NCI-H1436 (cell line): ENCODE results near the gene KCNH4.
A peak's percentile ranks its signal among the peaks of the same experiment; 100 is the strongest.

Experiments used
- DNase-seq: peaks from one replicate; lab custom pipeline; 2025; lab: John Stamatoyannopoulos, UW

KCNH4 gene

DNA sequence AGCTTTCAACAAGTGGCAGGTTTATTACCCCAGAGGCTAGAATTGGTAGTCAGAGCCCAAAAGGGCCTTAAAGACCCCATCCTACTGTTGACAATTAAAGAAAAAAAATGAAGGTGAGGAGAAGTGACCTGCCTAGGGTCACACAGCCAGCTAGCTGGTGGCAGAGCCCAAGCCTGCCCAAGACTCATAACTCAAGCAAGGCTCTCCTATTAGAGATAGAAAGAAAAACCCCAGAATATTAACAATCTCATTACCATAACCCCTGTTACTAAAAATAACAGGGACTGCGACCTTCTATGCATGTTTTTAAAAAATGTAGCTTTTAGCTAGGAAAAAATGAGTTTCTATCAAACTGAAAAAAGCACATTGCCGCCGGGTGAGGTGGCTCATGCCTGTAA lies 44.3 kb downstream of the KCNH4 start:
- no peak for DNase-seq

DNA sequence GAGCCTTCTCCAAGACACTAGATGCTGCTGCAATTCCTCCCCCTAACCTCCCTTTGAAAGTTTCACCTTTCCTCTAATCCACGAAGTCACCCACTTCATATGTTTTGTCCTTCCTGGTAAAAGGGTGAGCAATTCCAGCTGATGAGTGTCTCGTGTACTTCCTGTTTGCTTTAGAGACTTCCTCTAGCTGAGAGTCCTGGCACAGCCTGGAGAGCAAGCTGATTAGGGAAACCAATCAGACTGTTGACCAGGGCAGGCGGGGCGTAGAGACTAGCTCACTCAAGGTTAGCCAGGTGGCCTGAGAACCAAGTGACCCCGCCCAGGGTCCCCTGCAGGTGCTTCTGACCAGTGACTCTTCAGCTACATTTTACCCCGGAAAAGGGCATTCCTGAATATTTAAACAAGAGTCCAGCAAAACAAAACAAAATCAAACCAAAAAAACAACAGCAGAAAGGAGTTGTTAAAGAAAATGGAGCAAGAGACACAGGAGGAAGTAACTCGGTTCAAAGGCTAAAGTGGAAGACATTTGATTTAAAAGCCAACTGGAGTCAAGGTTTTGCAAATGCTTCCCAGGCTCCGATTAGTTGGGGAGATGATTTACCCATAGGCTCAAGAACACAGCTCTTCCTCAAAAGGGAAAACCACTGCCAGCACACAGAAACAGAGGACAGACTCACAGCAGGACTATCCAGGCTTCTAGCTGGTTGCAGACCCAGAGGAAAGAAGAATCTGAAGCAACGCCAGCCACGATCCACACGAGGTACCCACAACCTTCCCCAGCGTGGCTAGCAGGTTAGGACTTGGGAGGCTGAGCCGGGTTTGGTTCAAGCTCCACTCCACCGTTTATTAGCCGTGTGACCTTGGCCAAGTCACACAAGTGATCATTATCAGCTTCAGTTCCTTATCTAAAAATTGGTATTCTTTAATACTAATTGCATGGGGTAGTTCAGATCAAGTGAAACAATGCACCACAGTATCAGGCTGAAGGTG lies 45.0 kb downstream of the KCNH4 start:
- DNase-seq, result no peak

DNA sequence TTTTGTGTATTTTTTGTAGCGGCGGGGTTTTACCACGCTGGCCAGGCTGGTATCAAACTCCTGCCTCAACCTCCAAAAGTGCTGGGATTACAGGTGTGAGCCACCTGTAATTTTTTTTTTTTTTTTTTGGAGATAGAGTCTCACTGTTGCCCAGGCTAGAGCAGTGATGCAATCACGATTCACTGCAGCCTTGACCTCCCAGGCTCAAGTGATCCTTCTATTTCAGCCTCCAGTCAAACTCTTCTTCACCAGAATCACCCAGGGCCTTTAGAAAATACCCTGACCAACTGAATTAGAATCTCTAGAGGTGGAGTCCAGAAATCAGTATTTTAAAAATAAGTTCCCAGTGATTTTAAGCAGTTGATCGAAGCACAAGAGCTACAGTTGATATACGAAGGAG lies 45.8 kb downstream of the KCNH4 start:
- DNase-seq, result no peak

DNA sequence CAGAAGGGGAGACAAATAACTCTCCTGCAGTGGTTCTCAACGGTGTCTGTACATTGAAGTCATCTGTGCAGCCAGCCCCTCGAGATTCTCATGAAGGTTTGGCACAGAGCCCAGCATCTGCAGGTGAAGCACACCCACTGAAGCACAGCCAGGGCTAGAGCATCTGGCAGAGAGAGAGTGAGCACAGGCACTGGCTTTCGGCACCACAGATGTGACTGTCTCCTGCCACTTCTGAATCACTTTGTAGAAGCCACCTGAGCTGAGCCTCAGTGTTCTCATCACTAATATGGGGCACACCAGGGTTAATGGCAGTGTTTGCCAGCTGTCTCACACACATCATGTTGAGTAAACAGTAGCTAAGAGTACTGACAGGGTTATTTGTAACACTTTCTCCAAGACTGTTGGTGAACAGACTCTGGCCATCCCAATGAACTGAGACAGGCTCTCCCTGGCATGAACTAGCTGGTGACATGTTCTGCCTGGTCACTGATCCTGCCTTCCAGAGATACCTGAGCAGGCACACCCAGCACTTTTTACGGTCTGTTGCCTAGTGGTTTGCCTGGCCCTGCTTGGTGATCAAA lies 47.4 kb downstream of the KCNH4 start:
- peak; percentile 73 for DNase-seq

DNA sequence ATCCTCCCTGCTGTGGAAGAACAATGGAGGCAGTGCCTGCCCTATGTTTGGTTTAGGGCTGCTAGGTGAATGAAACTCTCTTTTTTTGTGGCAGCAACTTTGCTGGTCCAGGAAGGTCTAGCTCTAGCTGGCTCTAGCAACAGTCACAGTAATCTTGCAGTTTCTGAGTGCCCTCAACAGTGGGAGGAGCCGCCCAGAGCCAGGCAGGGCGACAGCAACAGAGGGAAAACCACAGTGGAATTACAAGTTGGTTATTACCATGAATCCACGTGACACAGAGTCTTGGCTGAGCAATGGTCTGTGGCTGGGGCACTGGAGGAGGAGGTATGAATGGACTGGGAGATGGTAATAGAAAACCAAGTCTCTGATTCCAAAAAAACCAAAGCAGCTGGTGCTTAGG lies 48.0 kb downstream of the KCNH4 start:
- DNase-seq, result no peak

DNA sequence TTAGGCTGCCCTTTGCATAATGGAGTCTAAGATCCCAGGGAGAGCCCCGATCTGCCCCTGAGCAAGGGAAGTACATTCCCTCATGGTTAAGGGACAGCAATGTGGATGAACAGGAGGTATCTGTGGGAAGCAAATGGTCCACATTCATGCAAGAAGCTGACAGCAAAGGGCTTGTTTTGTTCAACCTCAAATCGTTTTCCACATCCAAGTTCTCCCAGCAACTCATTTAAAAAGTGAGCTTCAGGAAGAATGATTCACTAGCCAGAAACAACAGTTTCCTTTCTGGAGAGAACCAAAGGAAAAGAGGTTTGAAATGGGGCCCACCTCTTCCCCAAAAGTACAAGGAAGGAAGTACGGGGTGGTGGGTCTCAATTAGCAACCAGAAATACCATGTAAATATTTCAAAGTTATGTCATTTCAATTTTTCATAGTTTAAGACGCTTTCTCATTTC lies 48.9 kb downstream of the KCNH4 start:
- DNase-seq, result no peak

DNA sequence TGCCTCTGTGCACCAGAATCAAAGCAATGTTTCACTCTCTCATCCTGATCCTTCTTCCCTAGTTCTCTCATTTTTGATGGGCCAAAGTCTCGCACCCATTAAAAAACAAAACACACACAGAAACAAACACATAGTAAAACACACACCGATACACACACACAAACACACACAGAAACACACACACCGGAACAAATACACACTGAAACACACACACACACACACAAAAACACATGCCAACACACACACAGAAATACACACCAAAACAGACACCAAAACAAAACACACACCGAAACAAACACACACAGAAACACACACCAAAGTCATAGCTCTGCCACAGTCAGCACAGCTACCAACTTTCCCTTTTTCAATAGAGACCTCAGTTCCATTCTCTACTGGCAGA lies 49.7 kb downstream of the KCNH4 start:
- no peak for DNase-seq

DNA sequence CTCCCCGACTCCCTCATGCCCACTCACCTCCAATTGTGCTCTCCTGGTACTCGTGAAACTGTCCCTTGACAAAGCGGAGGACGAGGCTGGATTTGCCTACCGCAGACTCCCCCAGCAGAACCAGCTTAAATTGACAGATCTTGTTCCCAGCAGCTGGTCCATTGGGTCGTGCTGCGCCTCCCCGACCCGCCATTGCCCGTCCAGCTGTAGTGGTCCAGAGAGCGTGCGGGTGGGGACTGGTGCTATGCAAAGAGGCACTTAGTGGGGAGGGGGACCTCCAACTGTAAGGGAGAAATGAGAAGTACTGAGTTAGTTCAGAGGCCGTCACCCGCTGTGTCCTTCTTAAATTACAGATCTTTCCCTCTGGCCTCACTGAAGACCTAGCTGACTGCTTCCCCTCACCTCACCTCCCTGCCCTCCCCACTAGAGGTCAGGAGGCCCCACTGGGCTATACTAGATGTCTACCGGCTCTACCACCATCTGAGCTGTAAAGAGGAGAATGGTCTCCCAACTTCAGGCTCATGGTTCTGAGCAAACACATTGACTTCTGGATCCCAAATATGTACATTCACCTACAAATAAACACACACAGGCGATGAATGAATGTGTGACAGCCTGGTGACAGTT lies 50.5 kb downstream of the KCNH4 start:
- DNase-seq, result no peak

DNA sequence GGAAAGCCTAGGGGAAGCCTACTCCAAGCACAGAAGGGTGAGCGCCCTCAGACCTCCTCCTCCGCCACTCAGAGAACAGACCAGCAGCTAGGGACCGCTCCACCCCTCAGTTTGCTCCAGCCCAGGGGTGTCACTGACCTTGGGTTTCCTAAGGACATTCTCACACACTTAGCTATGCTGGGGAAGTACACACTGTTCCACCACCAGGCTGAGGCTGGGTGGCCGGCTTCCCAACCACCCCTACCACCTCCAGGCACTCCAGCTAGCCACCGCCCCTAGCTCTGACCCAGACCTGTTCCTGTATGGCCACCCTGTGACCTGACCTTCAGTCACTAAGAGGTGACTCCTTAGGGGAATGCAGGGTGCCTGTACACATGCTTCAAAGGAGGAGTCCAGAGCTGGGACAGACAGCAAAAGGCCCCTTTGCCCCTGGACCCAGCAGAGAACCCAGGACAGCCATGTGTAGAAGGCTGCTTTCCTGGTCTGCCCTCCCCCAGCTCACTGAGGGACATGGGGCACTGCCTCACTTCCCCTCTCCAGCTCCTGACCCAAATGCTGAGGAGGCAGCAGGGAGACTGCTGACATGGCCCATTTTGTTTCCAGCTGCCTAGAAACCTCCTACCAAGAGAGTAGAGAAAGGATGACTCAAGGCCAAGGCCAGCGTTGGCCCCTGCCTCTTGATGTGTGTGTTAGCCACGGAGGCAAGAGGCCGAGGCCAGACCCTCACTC lies 51.7 kb downstream of the KCNH4 start:
- no peak for DNase-seq

DNA sequence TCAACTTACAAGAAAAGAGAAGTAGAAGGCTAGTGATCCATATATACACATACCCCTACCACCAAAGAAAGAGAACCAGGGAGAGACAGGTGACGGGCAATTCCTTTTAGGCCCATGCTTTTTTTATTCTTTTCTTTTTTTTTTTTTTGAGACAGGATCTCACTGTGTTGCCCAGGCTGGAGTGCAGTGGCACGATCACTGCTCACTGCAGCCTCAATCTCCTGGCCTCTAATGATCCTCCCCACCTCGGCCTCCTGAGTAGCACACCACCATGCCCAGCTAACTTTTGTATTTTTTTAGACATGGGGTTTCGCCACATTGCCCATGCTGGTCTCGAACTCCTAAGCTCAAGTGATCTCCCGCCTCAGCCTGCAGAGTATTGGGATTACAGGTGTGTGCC lies 53.5 kb downstream of the KCNH4 start:
- no peak for DNase-seq

DNA sequence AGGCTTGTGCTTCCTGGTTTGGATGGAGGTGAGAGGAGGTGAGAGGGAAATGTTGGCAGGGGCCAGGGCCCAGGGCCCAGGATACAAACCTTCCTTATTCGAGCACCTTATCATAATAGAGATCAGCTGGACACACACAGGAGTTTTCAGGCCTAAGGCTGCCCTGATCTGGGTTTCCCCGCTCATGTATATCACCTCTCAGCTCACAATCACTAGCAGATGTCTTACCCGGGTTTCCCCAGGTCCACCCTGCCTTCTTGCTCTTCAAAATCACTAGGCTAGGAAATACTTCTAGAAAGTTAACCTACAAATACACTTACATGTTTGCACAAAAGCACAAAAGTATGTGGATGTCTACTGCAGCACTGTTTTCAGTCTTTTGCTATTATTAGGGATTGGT lies 54.1 kb downstream of the KCNH4 start:
- DNase-seq, result no peak

DNA sequence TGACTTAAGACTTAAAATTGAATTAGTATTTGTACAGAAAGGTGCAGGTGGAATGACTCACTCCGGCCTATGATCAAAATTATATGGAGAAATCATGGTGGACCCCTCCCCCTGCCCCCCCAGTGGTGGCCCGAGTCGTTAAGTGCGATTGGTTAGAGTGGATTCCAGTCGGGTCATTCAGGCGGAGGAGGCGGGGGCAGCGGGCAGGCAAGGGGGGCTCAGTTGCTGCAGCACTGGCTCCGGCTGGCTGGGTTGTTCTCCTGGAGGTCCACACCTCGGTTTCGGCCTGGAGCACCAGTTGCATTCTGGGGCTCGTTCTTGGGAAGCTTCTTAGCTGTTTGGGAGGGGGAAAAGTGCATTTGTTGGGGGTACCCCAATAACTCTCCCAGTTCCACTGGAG lies 55.4 kb downstream of the KCNH4 start:
- no peak for DNase-seq

DNA sequence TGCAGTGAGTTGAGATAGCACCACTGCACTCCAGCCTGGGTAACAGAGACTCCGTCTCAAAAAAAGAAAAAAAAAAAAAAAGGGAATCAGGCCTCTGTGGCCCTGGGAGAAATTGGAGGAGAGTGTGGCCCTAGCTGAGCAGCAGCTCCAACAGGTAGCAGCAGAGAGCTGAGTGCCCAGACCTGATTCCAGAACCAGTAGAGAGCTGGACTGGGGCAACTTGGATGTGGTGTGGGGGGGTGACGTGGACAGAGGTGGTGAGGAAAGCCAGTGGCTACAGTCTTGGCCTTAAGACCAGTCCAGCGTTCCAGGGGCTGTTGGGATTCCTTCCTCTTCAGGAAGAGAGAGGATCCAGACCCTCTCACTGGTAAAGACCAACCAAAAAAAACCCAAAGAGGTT lies 56.7 kb downstream of the KCNH4 start:
- no peak for DNase-seq

DNA sequence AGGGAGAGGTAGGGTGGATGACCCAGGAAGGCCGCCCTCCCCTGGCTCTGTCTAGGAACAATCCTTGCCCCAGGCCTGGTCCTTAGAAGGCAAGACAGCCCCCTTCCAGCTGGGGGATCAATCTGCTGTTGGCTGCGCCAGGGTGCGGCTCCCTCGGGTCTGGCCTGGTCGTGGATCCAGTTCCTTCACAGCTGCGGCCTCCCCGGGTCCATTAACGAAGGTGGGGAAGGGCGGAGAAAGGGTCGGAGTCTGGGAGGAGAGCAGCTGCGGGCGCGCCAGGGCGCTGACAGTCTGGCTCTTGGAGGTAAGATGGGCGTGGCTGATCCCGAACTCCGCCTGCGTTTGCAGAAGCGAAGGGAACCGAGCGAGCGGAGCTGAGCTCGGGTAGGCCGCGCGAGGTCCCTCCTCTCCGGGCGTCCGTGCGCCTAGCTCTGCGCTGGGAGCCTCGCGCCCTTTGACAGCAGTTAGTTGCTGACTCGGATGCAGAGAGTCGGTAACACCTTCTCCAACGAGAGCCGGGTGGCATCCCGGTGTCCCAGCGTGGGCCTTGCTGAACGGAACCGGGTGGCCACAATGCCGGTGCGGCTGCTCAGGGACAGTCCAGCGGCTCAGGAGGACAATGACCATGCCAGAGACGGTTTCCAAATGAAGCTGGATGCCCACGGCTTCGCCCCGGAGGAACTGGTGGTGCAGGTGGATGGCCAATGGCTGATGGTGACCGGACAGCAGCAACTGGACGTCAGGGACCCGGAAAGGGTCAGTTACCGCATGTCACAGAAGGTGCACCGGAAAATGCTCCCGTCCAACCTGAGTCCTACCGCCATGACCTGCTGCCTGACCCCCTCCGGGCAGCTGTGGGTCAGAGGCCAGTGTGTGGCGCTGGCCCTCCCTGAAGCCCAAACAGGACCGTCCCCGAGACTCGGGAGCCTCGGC lies 58.3 kb downstream of the KCNH4 start, which contains the start of gene HSPB9:
Gene HSPB9 (plus strand): TSS at position 434 of the 933 bp plus-strand sequence. CDS start 47 bp downstream, at position 481.
- DNase-seq, result no peak

DNA sequence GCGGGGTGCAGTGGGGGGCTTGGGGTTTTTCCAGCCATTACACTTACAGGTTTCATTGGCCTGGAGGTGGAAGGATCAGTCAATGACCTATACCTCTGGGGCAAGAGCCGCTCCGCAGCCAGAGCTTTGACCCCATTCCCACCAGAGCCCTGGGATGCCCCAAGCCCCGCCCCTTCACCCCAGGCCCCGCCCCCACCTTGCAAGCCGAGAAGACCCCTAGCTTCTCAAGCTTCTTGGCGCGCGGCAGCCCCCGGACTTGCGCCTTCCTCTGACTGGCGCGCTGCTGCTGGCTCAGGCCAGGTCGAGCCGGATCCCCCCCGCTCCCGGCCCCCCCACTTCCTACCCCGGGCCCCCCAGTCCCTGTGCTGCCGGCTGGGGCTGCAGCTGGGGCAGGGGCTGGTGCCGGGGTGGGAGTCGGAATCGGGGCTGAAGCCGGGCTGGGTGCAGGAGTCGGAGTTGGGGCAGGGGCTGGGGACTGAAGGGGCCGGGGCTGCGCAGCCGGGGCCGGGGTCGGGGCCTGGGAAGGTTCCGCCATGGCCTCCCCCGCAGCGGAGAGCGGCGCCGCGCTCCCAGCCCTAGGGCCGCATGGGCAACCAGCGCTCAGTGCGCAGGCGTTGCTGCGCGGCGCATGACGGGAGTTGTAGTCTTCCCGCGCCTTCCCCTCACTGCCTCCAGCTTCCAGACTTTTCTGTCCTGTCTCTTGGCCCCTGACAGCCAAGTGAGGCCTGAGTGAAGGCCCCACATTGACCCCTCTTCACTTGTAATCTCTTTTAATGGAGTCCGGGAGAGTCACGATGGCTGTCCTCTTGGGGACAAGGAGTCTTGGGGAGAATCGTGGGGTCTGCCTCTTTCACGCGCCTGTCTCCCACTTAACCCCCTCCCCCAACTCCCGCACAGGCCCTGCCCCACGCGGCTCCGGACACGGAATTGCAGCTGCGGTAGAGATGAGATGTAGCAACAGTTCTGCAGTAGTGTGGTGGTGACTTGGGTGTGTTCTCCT lies 59.9 kb downstream of the KCNH4 start, which contains the start of gene KAT2A:
Gene KAT2A (minus strand): TSS at position 598 of the 1,000 bp plus-strand sequence. CDS start 63 bp downstream, at position 535.
- peak; percentile 79 for DNase-seq

DNA sequence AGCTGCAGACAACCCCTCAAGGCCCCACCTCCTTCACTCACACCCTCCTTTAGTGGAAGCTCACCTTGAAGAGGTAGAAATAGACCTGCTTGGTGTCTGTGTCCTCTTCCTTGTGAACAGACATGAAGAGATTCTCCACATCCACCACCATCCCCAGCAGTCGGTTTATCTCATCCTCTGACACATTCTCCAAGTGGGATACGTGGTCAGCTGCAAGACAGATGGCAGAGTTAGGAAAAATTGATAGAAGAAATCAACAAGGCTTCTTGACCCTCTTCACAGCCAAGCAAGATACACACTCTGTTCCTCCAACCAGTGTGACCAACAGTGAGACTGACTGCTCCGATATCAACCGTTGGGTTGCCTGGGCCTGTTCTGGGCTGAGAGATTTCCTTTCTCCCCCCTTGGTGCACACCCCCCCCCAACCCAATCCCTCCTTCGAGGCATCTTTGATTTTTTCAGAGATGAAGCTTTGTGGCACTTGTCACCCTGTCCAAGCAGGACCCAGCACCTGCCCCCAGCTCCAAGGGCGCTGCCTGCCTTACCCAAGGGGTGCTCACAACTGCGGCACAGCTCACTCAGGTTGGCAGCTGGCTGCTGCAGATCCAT lies 60.7 kb downstream of the KCNH4 start:
- no peak for DNase-seq

DNA sequence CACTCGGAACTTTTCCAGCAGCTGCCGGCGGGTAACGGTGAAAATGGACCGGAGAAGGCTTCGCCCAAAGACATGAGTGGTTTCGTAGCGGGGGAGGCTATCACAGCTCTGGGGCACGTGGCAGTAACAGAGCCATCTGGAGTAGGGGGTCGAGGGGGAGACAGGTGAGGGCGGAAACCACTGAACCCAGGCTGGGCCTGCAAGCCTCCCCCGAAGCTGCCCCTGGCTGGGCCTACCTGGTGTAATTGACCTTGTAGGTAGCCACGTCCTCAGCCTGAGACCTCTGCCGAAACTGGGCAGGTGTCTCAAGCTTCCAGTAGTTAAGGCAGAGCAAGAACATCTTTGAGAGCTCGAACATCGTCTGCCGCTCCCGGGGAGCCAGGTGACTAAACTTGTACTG lies 61.6 kb downstream of the KCNH4 start:
- DNase-seq, result no peak

DNA sequence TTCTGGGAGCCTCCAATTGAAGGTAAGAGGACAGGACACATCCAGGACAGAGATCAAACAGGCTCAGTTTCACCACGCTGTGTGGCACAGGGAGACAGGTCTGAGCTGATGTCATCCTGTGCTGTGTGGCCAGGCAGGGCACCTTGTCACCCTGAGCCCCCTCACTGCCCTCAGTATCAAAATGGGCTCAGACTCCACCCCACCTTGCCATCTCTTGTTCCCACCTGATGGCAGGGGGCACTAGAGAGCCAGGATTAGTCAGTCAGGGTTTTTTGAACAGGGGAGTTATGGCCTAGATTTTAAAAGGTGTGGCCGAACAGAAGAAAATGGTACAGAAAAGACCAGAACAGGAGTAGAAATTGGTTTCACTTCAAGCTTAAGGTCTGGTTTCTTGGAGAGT lies 62.4 kb downstream of the KCNH4 start:
- DNase-seq, result peak; percentile 25

DNA sequence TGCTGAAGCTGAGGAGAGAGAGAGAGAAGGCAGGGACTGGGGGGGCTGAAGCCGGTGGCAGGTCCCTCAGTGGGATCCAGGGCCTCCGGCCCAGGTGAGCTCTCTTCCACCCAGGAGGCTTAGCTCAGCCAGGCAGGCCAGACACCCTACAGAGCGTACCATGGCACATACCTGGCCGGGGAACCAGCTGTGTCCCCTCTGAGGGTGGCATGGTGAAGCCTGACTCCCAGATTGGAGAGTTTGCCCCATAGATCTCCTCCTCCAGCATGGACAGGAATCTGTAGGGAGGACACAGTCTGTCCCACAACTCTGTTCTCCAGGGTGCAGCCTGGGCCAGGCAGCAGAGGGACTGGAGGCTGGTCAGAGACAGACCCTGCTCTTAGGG lies 62.8 kb downstream of the KCNH4 start:
- no peak for DNase-seq
